ENCODE measurements around the gene WEE1.

The WEE1 gene

DNA sequence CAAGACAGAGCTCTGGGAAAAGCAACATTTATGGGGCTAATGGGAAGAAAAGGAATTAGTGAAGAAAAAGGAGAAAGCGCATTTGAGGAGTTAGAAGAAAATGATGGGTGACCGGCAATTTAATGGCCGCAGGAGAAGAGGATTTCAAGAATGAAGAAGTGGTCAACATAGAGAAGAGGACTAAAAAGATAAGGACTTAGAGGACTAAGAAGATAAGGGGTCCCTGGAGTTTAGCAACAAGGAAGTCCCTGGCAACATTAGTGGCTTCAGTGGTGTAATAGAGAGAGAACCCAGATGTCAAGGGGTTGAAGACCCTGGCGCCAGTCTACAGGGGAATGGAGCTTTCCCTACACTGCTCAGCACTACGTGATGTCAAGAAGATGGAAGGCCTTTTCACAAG is 32.3 kb downstream of the WEE1 start:
- peak; percentile 49 for DNase-seq (ENCODE audit: low read depth)
- H3K4me3 ChIP-seq (ENCODE audit: low read depth, low read length), result no peak overlapping the region
- TF ChIP-seq, protein P1, sequence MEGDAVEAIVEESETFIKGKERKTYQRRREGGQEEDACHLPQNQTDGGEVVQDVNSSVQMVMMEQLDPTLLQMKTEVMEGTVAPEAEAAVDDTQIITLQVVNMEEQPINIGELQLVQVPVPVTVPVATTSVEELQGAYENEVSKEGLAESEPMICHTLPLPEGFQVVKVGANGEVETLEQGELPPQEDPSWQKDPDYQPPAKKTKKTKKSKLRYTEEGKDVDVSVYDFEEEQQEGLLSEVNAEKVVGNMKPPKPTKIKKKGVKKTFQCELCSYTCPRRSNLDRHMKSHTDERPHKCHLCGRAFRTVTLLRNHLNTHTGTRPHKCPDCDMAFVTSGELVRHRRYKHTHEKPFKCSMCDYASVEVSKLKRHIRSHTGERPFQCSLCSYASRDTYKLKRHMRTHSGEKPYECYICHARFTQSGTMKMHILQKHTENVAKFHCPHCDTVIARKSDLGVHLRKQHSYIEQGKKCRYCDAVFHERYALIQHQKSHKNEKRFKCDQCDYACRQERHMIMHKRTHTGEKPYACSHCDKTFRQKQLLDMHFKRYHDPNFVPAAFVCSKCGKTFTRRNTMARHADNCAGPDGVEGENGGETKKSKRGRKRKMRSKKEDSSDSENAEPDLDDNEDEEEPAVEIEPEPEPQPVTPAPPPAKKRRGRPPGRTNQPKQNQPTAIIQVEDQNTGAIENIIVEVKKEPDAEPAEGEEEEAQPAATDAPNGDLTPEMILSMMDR (IDR thresholded peaks at IDR 0.05; ENCODE audit: low read depth, low read length), result no peak
- TF ChIP-seq MYC (IDR thresholded peaks at IDR 0.05; ENCODE audit: low read depth, low read length) (no peak), POLR2A (IDR thresholded peaks at IDR 0.05; ENCODE audit: extremely low read depth, insufficient read length) (no peak)
- TF ChIP-seq, protein P2, sequence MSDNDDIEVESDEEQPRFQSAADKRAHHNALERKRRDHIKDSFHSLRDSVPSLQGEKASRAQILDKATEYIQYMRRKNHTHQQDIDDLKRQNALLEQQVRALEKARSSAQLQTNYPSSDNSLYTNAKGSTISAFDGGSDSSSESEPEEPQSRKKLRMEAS (IDR thresholded peaks at IDR 0.05; ENCODE audit: low read depth, low read length), result no peak

DNA sequence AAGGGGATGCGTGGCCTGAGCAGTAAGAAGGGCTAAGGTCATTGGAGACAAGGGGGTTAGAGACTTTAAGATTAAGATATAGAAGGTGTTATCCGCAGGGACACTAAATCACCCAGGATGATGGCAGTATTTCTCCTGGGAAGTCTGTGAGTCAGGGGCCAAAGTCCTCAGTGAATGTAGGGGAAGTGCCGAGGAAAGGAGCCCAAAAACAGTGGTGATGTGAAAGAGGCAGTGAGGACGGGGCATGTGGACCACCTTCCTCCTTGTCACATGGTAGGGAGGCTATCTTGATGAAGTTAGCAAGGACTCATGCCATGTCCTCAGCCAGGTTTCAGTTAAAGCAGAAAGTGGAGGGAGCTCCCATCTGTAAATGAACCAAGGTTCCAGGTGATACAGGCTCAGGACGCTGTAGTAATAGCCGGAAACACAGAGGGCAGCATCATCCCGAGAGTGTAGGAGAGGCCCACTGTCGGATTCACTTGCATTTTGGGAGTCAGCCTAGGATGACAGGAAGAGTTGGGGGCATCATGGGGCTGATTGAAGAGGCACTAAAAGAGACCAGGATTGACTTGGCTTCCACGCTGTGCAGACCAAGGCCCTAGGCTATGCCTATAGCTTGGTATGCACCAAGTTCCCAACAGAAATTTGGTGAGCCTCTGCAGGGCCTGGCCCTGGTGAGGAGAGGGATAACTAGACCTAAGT is 33.5 kb downstream of the WEE1 start:
- no peak for DNase-seq (ENCODE audit: low read depth)
- no peak overlapping the region for H3K4me3 ChIP-seq (ENCODE audit: low read depth, low read length)
- TF ChIP-seq POLR2A (IDR thresholded peaks at IDR 0.05; ENCODE audit: extremely low read depth, insufficient read length) (no peak), MYC (IDR thresholded peaks at IDR 0.05; ENCODE audit: low read depth, low read length) (no peak)

DNA sequence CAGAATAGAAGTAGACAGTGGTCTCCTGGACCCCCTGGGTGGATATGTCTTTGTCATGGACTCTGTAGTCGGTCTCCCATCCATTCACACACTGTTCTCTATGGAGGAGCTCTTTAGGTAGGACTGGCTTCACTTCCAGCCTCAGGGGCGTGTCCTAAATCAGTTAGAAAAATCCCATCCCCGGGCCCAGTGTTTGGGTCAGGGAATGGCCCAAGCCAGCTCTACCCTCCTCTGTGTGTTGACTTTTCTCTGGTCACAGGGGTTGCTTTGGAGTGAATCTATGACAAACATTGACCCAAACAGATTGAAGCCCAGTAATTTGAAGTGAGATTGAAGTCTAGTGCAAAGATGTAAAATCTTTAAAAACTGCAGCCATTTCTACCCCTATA is 34.0 kb downstream of the WEE1 start:
- H3K4me3 ChIP-seq (ENCODE audit: low read depth, low read length), result no peak overlapping the region
- TF ChIP-seq, protein P2 (IDR thresholded peaks at IDR 0.05; ENCODE audit: low read depth, low read length), result no peak
- TF ChIP-seq, protein P1 (IDR thresholded peaks at IDR 0.05; ENCODE audit: low read depth, low read length), result no peak
- TF ChIP-seq MYC (IDR thresholded peaks at IDR 0.05; ENCODE audit: low read depth, low read length), result no peak
- no peak for TF ChIP-seq POLR2A (IDR thresholded peaks at IDR 0.05; ENCODE audit: extremely low read depth, insufficient read length)
- DNase-seq (ENCODE audit: low read depth), result no peak

DNA sequence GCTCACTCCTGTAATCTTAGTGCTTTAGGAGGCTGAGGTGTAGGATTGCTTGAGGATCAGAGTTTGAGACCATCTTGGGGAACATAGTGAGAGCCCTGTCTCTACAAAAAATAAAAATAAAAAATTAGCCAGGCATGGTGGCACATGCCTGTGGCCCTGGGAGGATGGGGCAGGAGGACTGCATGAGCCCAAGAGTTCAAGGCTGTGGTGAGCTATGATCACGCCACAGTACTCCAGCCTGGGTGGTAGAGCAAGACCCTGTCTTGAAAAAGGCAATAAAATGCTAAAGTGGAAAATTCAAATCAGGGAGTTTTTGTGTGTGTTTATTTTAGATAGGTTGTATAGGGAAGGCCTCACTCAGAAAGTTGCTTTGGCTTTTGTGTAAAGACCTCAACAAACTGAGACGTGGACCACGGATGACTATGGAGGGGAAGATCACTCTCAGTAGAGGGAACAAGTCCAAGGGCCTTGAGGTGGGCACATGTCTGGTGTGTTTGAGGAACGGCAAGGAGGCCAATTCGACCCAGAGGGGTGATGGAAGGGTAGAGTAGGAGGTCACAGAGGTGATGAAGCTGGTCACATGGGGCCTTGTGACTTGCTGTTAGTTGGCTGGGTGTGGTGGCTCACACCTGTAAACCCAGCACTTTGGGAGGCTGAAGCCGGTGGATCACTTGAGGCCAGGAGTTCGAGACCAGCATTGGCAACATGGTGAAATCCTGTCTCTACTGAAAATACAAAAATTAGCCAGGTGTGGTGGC is 35.7 kb downstream of the WEE1 start:
- no peak for DNase-seq (ENCODE audit: low read depth)
- no peak overlapping the region for H3K4me3 ChIP-seq (ENCODE audit: low read depth, low read length)
- TF ChIP-seq, protein P2 (IDR thresholded peaks at IDR 0.05; ENCODE audit: low read depth, low read length), result no peak
- TF ChIP-seq, protein P1 (IDR thresholded peaks at IDR 0.05; ENCODE audit: low read depth, low read length), result no peak
- TF ChIP-seq MYC (IDR thresholded peaks at IDR 0.05; ENCODE audit: low read depth, low read length), result no peak
- TF ChIP-seq POLR2A (IDR thresholded peaks at IDR 0.05; ENCODE audit: extremely low read depth, insufficient read length), result no peak

DNA sequence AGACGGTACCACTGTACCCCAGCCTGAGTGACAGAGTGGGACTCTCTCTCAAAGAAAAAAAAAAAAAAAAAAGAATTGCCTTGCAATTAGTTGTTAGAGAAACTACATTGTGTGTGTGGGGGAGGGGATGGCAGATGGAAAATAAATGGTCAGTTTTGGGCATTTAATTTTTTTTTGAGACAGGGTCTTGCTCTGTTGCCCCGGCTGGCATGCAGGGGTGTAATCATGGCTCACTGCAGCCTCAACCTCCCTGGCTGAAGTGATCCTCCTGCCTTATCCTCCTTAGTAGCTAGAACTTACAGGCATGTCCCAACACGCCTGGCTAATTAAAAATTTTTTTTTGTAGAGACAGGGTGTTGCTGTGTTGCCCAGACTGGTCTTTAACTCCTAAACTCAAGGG is 36.4 kb downstream of the WEE1 start:
- DNase-seq (ENCODE audit: low read depth), result no peak
- no peak for TF ChIP-seq POLR2A (IDR thresholded peaks at IDR 0.05; ENCODE audit: extremely low read depth, insufficient read length)
- TF ChIP-seq, protein P2 (IDR thresholded peaks at IDR 0.05; ENCODE audit: low read depth, low read length), result no peak
- TF ChIP-seq, protein P1 (IDR thresholded peaks at IDR 0.05; ENCODE audit: low read depth, low read length), result no peak
- TF ChIP-seq MYC (IDR thresholded peaks at IDR 0.05; ENCODE audit: low read depth, low read length), result no peak
- H3K4me3 ChIP-seq (ENCODE audit: low read depth, low read length), result no peak overlapping the region

DNA sequence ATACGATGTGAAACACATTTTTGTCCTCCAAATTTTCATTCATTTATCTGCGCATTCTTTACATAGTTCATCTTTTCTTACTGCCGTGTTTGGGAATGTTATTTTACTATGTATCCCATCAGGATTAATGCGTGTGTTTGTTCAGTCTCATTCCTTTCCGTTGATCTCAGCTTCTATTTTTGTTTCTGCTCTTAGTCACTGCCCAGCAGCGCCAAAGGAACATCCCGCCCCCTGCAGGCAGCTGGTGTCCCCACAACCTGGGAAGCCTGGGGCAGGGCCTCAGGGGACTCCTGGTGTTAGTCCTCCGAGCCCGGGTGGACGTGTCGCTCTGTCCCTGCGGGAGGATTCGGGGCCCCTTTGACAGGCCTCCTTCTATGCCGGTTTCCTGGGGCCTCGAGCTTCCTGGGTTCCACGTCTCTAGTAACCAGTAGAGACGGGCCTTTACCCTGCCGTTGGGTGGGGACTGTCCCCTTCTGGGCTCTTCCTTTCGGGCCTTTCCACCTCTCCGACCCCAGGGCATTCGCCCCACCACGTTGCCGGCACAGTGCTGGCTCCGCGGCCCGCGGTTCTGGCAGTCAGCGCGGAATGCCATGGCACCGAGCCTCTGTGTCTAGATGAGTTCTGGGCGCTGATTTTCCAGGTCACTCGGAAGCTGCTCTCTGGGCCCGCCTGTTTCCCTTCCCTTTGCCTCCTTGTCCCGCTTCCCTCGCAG is 39.8 kb downstream of the WEE1 start:
- TF ChIP-seq, protein P1 (IDR thresholded peaks at IDR 0.05; ENCODE audit: low read depth, low read length), result peak; percentile 85
- TF ChIP-seq POLR2A (IDR thresholded peaks at IDR 0.05; ENCODE audit: extremely low read depth, insufficient read length), result peak; percentile 18
- TF ChIP-seq, protein P2 (IDR thresholded peaks at IDR 0.05; ENCODE audit: low read depth, low read length), result peak; percentile 66
- peak; percentile 61 for TF ChIP-seq MYC (IDR thresholded peaks at IDR 0.05; ENCODE audit: low read depth, low read length)
- peak overlapping the region; percentile 70 for H3K4me3 ChIP-seq (ENCODE audit: low read depth, low read length)
- peak; percentile 91 for DNase-seq (ENCODE audit: low read depth)
